Heart left ventricle (tissue), 13 donors: ENCODE data around the gene UCHL1.

Experiments
- CTCF ChIP-seq, 12 donors: fragments of 200-600 bp; sonication (generic) in 4 of 12; IDR thresholded peaks; one replicate each; pipeline versions ENCODE4 v1.5.0 to v1.8.0; 2018 to 2022; ENCODE audit warnings: antibody characterized with exemption in 12 of 12, mild to moderate bottlenecking in 5 of 12
- POLR2A ChIP-seq, 2 donors: fragments of 450-650 bp; IDR thresholded peaks; one replicate each; pipeline ENCODE4 v1.6.1; 2017; ENCODE audit warnings: antibody characterized with exemption in 2 of 2, mild to moderate bottlenecking in 2 of 2, moderate library complexity in 2 of 2
- donor health status: ischemic (EF 13 %, LVEDD 7.1; RV severe dilation, severe dysfunction).
- donor health status: DM: no; HTN: yes; CAD: no.
- donor health status: DM: no; HTN: no; CAD: no.
- donor health status: ischemic (EF 25% LVEDD 6.9; RV normal size, moderate dysfunction).
- donor health status: ischemic (EF 25% LVEDD 5.7; RV mildly dilated, moderate dysfunction).
- donor health status: ischemic (EF 35%, LVEDD 5.7; RV mildly dilated, moderate dysfunction).
- donor health status: nonischemic (EF 11% LVEDD 7.7; RV severe dilation, severe dysfunction).
- donor health status: DM: yes; HTN: yes; CAD: no.
- donor health status: PGD.
- donor health status: ischemic (EF 29% LVEDD 5.4; RV normal size, mild dysfunction).
- donor health status: nonischemic (EF 23%, LVEDD 6.1; RV moderate dilation, normal function).

GRCh38 chr4:41269682-41270081 is 13.0 kb downstream of the UCHL1 start:
- TF ChIP-seq POLR2A (IDR thresholded peaks at IDR 0.05): no peak
- TF ChIP-seq CTCF (IDR thresholded peaks at IDR 0.05): no peak
